Coronary artery (tissue), 2 donors: ENCODE results near the gene UPK1A.

ENCODE experiments used
- DNase-seq: peaks from one replicate; pipeline ENCODE4 v3.0.0-alpha.2; 2017; ENCODE audit warnings: low spot score
- H3K27ac ChIP-seq, 2 donors: fragments of 200-600 bp; sonication (generic); one replicate each; pipeline ENCODE4 v1.5.1; 2016 to 2019
- H3K4me3 ChIP-seq: fragments of 200-600 bp; sonication (generic); 2 replicates; pipeline ENCODE4 v1.5.1; 2016; ENCODE audit warnings: mild to moderate bottlenecking, moderate library complexity
- TF ChIP-seq, protein P1 (sequence below): fragments of 200-600 bp; sonication (generic); IDR thresholded peaks from one replicate; pipeline ENCODE4 v1.5.1; 2019; ENCODE audit warnings: antibody characterized with exemption

UPK1A gene

GRCh38 chr19:35714601-35715354, 48.5 kb downstream of the UPK1A start:
- DNase-seq: no peak
- Histone ChIP-seq H3K27ac (no peak overlapping the region), H3K4me3 (no peak overlapping the region)
- TF ChIP-seq, protein P1, sequence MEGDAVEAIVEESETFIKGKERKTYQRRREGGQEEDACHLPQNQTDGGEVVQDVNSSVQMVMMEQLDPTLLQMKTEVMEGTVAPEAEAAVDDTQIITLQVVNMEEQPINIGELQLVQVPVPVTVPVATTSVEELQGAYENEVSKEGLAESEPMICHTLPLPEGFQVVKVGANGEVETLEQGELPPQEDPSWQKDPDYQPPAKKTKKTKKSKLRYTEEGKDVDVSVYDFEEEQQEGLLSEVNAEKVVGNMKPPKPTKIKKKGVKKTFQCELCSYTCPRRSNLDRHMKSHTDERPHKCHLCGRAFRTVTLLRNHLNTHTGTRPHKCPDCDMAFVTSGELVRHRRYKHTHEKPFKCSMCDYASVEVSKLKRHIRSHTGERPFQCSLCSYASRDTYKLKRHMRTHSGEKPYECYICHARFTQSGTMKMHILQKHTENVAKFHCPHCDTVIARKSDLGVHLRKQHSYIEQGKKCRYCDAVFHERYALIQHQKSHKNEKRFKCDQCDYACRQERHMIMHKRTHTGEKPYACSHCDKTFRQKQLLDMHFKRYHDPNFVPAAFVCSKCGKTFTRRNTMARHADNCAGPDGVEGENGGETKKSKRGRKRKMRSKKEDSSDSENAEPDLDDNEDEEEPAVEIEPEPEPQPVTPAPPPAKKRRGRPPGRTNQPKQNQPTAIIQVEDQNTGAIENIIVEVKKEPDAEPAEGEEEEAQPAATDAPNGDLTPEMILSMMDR: no peak

GRCh38 chr19:35715355-35715809, 49.1 kb downstream of the UPK1A start:
- TF ChIP-seq, protein P1: no peak
- peak; percentile 72 for DNase-seq
- peak overlapping the region; percentile 88 for H3K4me3 ChIP-seq
- H3K27ac ChIP-seq: peak overlapping the region in 1 of 2 donors; percentile 96

GRCh38 chr19:35715981-35716800, 49.9 kb downstream of the UPK1A start:
- DNase-seq: peak; percentile 80
- TF ChIP-seq, protein P1: no peak
- peak overlapping the region; percentile 88 for H3K4me3 ChIP-seq
- peak overlapping the region; percentile 75 to 96 for H3K27ac ChIP-seq

- Histone ChIP-seq H3K27ac (peak overlapping the region; percentile 75 to 96), H3K4me3 (peak overlapping the region; percentile 88)
- TF ChIP-seq, protein P1: peak; percentile 96
- DNase-seq: peak; percentile 90
These were observed 50.7 kb downstream of the UPK1A start for GRCh38 chr19:35716801-35717664.

- peak within 1 kb of the TSS; percentile 85 to 96 for H3K27ac ChIP-seq
- peak; percentile 96 for DNase-seq
- TF ChIP-seq, protein P1: no peak
These were observed 51.5 kb downstream of the UPK1A start, which contains the start of gene KMT2B for GRCh38 chr19:35717665-35718344. KMT2B (plus strand) TSS chr19:35718003; CDS start chr19:35718019, 16 bp downstream.

More at GRCh38 chr19:35717665-35718344, 51.5 kb downstream of the UPK1A start, which contains the start of gene KMT2B:
- H3K4me3 ChIP-seq: peak within 1 kb of the TSS; percentile 88
